SK-N-SH treated with all-trans-retinoic acid at 6 μM for 48 hours (cell line): ENCODE measurements around the gene PRTFDC1.

ENCODE experiments used
- ATAC-seq: fragments of 200-7000 bp; cut with Tn5 transposase; 3 replicates; pipeline ENCODE4 v1.9.1; 2020; ENCODE audit warnings: mild to moderate bottlenecking, moderate library complexity
- BACH2 ChIP-seq: fragments of 250-450 bp; sonication (Bioruptor Pico); IDR thresholded peaks from 2 replicates; pipeline ENCODE4 v1.9.0; 2021; ENCODE audit warnings: mild to moderate bottlenecking, borderline replicate concordance
- CREB5 ChIP-seq: fragments of 250-450 bp; sonication (Bioruptor Pico); IDR thresholded peaks from 2 replicates; pipeline ENCODE4 v1.5.1; 2020; ENCODE audit warnings: low read depth, mild to moderate bottlenecking, moderate library complexity
- GLIS3 ChIP-seq: fragments of 250-450 bp; sonication (Bioruptor Pico); IDR thresholded peaks from 2 replicates; pipeline ENCODE4 v1.5.0; 2020; ENCODE audit warnings: mild to moderate bottlenecking, moderate library complexity
- ISL1 ChIP-seq: fragments of 250-450 bp; sonication (Bioruptor Pico); IDR thresholded peaks from 2 replicates; pipeline ENCODE4 v2.1.2; 2022; ENCODE audit warnings: mild to moderate bottlenecking, moderate library complexity
- OSR1 ChIP-seq: fragments of 250-450 bp; sonication (Bioruptor Pico); IDR thresholded peaks from 2 replicates; pipeline ENCODE4 v1.8.0; 2022; ENCODE audit warnings: moderate library complexity, mild to moderate bottlenecking, inconsistent platforms
- PATZ1 ChIP-seq: fragments of 250-450 bp; sonication (Bioruptor Pico); IDR thresholded peaks from 2 replicates; pipeline ENCODE4 v1.8.0; 2020; ENCODE audit warnings: mild to moderate bottlenecking, moderate library complexity, borderline replicate concordance
- PPARA ChIP-seq: fragments of 250-450 bp; sonication (Bioruptor Pico); IDR thresholded peaks from 2 replicates; pipeline ENCODE4 v1.5.0; 2020; ENCODE audit warnings: mild to moderate bottlenecking, borderline replicate concordance
- RARB ChIP-seq: fragments of 250-450 bp; sonication (Bioruptor Pico); IDR thresholded peaks from 2 replicates; pipeline ENCODE4 v1.8.0; 2021; ENCODE audit warnings: mild to moderate bottlenecking, moderate library complexity
- SNAI2 ChIP-seq: fragments of 250-450 bp; sonication (Bioruptor Pico); IDR thresholded peaks from 2 replicates; pipeline ENCODE4 v1.5.0; 2020; ENCODE audit warnings: mild to moderate bottlenecking, moderate library complexity
- TCF4 ChIP-seq: fragments of 250-450 bp; sonication (Bioruptor Pico); IDR thresholded peaks from 2 replicates; pipeline ENCODE4 v1.8.0; 2021; ENCODE audit warnings: mild to moderate bottlenecking, moderate library complexity, borderline replicate concordance
- TOX ChIP-seq: fragments of 250-450 bp; sonication (Bioruptor Pico); IDR thresholded peaks from 2 replicates; pipeline ENCODE4 v1.8.0; 2021; ENCODE audit warnings: mild to moderate bottlenecking, moderate library complexity, borderline replicate concordance
- TSHZ2 ChIP-seq: fragments of 250-450 bp; sonication (Bioruptor Pico); IDR thresholded peaks from 2 replicates; pipeline ENCODE4 v1.5.0; 2020; ENCODE audit warnings: mild to moderate bottlenecking, moderate library complexity
- ZC3H10 ChIP-seq: fragments of 250-450 bp; sonication (Bioruptor Pico); IDR thresholded peaks from 2 replicates; pipeline ENCODE4 v1.5.1; 2021; ENCODE audit warnings: mild to moderate bottlenecking, moderate library complexity
- ZFP3 ChIP-seq: fragments of 250-450 bp; sonication (Bioruptor Pico); IDR thresholded peaks from 2 replicates; pipeline ENCODE4 v1.5.0; 2020; ENCODE audit warnings: mild to moderate bottlenecking, moderate library complexity
- ZFP30 ChIP-seq: fragments of 450-650 bp; formaldehyde crosslinking; IDR thresholded peaks from 2 replicates; pipeline ENCODE4 v1.5.0; 2022; ENCODE audit warnings: mild to moderate bottlenecking, moderate library complexity
- ZNF565 ChIP-seq: fragments of 450-650 bp; formaldehyde crosslinking; conservative IDR thresholded peaks from 2 replicates; pipeline ENCODE4 v1.5.0; 2020; ENCODE audit warnings: low read depth, mild to moderate bottlenecking, moderate library complexity
- ZNF70 ChIP-seq: fragments of 450-650 bp; formaldehyde crosslinking; IDR thresholded peaks from 2 replicates; pipeline ENCODE4 v1.5.0; 2020; ENCODE audit warnings: mild to moderate bottlenecking, moderate library complexity
- ZNF8 ChIP-seq: fragments of 450-650 bp; formaldehyde crosslinking; IDR thresholded peaks from 2 replicates; pipeline ENCODE4 v1.5.0; 2020; ENCODE audit warnings: mild to moderate bottlenecking, moderate library complexity
- TF ChIP-seq, protein P1 (sequence below): fragments of 250-450 bp; sonication (Bioruptor Pico); IDR thresholded peaks from 2 replicates; pipeline ENCODE4 v1.8.0; 2021; ENCODE audit warnings: low read depth, mild to moderate bottlenecking, moderate library complexity, borderline replicate concordance
- TF ChIP-seq, protein P2 (sequence below): fragments of 250-450 bp; sonication (Bioruptor Pico); IDR thresholded peaks from 2 replicates; pipeline ENCODE4 v1.5.1; 2021; ENCODE audit warnings: mild to moderate bottlenecking, moderate library complexity

PRTFDC1 gene

GRCh38 chr10:24825551-24825950 lies 126.9 kb downstream of the PRTFDC1 start (continued):
- TF ChIP-seq, protein P1, sequence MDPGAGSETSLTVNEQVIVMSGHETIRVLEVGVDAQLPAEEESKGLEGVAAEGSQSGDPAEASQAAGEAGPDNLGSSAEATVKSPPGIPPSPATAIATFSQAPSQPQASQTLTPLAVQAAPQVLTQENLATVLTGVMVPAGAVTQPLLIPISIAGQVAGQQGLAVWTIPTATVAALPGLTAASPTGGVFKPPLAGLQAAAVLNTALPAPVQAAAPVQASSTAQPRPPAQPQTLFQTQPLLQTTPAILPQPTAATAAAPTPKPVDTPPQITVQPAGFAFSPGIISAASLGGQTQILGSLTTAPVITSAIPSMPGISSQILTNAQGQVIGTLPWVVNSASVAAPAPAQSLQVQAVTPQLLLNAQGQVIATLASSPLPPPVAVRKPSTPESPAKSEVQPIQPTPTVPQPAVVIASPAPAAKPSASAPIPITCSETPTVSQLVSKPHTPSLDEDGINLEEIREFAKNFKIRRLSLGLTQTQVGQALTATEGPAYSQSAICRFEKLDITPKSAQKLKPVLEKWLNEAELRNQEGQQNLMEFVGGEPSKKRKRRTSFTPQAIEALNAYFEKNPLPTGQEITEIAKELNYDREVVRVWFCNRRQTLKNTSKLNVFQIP (CRISPR knock-in tag): no peak

GRCh38 chr10:24824536-24824935 lies 127.9 kb downstream of the PRTFDC1 start:
- no peak for ATAC-seq
- TF ChIP-seq BACH2 (CRISPR knock-in tag) (no peak), ZFP30 (no peak), TSHZ2 (CRISPR knock-in tag) (no peak), PPARA (no peak), RARB (CRISPR knock-in tag) (no peak), ZFP3 (CRISPR knock-in tag) (no peak), ZC3H10 (CRISPR knock-in tag) (no peak), ZNF565 (CRISPR knock-in tag) (no peak)
- TF ChIP-seq, protein P2, sequence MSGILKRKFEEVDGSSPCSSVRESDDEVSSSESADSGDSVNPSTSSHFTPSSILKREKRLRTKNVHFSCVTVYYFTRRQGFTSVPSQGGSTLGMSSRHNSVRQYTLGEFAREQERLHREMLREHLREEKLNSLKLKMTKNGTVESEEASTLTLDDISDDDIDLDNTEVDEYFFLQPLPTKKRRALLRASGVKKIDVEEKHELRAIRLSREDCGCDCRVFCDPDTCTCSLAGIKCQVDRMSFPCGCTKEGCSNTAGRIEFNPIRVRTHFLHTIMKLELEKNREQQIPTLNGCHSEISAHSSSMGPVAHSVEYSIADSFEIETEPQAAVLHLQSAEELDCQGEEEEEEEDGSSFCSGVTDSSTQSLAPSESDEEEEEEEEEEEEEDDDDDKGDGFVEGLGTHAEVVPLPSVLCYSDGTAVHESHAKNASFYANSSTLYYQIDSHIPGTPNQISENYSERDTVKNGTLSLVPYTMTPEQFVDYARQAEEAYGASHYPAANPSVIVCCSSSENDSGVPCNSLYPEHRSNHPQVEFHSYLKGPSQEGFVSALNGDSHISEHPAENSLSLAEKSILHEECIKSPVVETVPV (CRISPR knock-in tag): no peak

- ATAC-seq: no peak
- TF ChIP-seq ZNF70 (CRISPR knock-in tag) (no peak), ZFP3 (CRISPR knock-in tag) (no peak), ZNF8 (CRISPR knock-in tag) (no peak), CREB5 (CRISPR knock-in tag) (no peak), OSR1 (CRISPR knock-in tag) (no peak), SNAI2 (CRISPR knock-in tag) (no peak), ZC3H10 (CRISPR knock-in tag) (no peak), TOX (CRISPR knock-in tag) (no peak), ISL1 (no peak), ZFP30 (no peak), PATZ1 (CRISPR knock-in tag) (no peak), TCF4 (CRISPR knock-in tag) (no peak), RARB (CRISPR knock-in tag) (no peak), GLIS3 (no peak), ZNF565 (CRISPR knock-in tag) (no peak)
- TF ChIP-seq, protein P2 (CRISPR knock-in tag): no peak
- TF ChIP-seq, protein P1 (CRISPR knock-in tag): no peak
Measured at GRCh38 chr10:24824124-24824523, 128.3 kb downstream of the PRTFDC1 start.
